ENCODE measurements around the gene NTM. TPM values are rescaled to one million over a fixed set of nuclear protein-coding genes. Genes with fewer than 3 reads are reported as not detected.

NTM gene
- total RNA-seq, 1 donor from 2014 or later = 4.3 TPM

GRCh38 chr11:131917634-131918384 is 547.4 kb downstream of the NTM start:
- H3K4me1 Mint-ChIP-seq (ENCODE audit: low read depth) = no peaks in the 10 kb centered on the region
- H3K4me3 Mint-ChIP-seq (ENCODE audit: low read depth) = no peak overlapping the region
- H3K27ac Mint-ChIP-seq = no peak overlapping the region
- no peak for TF ChIP-seq CTCF (IDR thresholded peaks at IDR 0.05; ENCODE audit: unreplicated experiment)
- H3K9me3 Mint-ChIP-seq (ENCODE audit: low read depth) = no peaks in the 10 kb centered on the region
- DNase-seq (ENCODE audit: low spot score, unreplicated experiment) = no peak
- no peaks in the 10 kb centered on the region for H3K36me3 Mint-ChIP-seq (ENCODE audit: insufficient read depth)
- H3K27me3 Mint-ChIP-seq = peaks cover 32% of the 10 kb centered on the region

GRCh38 chr11:131918663-131919062 is 548.2 kb downstream of the NTM start:
- Mint-ChIP-seq H3K27me3 (peaks cover 25% of the 10 kb centered on the region), H3K4me3 (ENCODE audit: low read depth) (no peak overlapping the region), H3K36me3 (ENCODE audit: insufficient read depth) (no peaks in the 10 kb centered on the region), H3K27ac (no peak overlapping the region), H3K4me1 (ENCODE audit: low read depth) (peaks cover 4% of the 10 kb centered on the region), H3K9me3 (ENCODE audit: low read depth) (no peaks in the 10 kb centered on the region)
- TF ChIP-seq CTCF (IDR thresholded peaks at IDR 0.05; ENCODE audit: unreplicated experiment) = no peak
- no peak for DNase-seq (ENCODE audit: low spot score, unreplicated experiment)

GRCh38 chr11:131922220-131922619 is 551.8 kb downstream of the NTM start:
- H3K36me3 Mint-ChIP-seq (ENCODE audit: insufficient read depth) = no peaks in the 10 kb centered on the region

GRCh38 chr11:131923309-131923708 is 552.9 kb downstream of the NTM start:
- TF ChIP-seq CTCF (IDR thresholded peaks at IDR 0.05; ENCODE audit: unreplicated experiment) = no peak
- H3K9me3 Mint-ChIP-seq (ENCODE audit: low read depth) = no peaks in the 10 kb centered on the region
- DNase-seq (ENCODE audit: low spot score, unreplicated experiment) = no peak
- H3K36me3 Mint-ChIP-seq (ENCODE audit: insufficient read depth) = no peaks in the 10 kb centered on the region
- H3K4me3 Mint-ChIP-seq (ENCODE audit: low read depth) = no peak overlapping the region
- peaks cover 23% of the 10 kb centered on the region for H3K4me1 Mint-ChIP-seq (ENCODE audit: low read depth)
- H3K27me3 Mint-ChIP-seq = peaks cover 9% of the 10 kb centered on the region
- H3K27ac Mint-ChIP-seq = no peak overlapping the region

More at GRCh38 chr11:131922220-131922619, 551.8 kb downstream of the NTM start:
- Mint-ChIP-seq H3K4me1 (ENCODE audit: low read depth) (peaks cover 23% of the 10 kb centered on the region), H3K4me3 (ENCODE audit: low read depth) (no peak overlapping the region), H3K27me3 (peaks cover 14% of the 10 kb centered on the region), H3K9me3 (ENCODE audit: low read depth) (no peaks in the 10 kb centered on the region), H3K27ac (no peak overlapping the region)
- no peak for TF ChIP-seq CTCF (IDR thresholded peaks at IDR 0.05; ENCODE audit: unreplicated experiment)
- DNase-seq (ENCODE audit: low spot score, unreplicated experiment) = no peak

- Mint-ChIP-seq H3K27me3 (peaks cover 6% of the 10 kb centered on the region), H3K9me3 (ENCODE audit: low read depth) (no peaks in the 10 kb centered on the region), H3K36me3 (ENCODE audit: insufficient read depth) (no peaks in the 10 kb centered on the region), H3K4me3 (ENCODE audit: low read depth) (no peak overlapping the region), H3K4me1 (ENCODE audit: low read depth) (peaks cover 23% of the 10 kb centered on the region), H3K27ac (no peak overlapping the region)
- no peak for TF ChIP-seq CTCF (IDR thresholded peaks at IDR 0.05; ENCODE audit: unreplicated experiment)
- DNase-seq (ENCODE audit: low spot score, unreplicated experiment) = no peak
Observed at GRCh38 chr11:131924001-131924400, 553.6 kb downstream of the NTM start.
